Activated T-cell treated with anti-CD3 and anti-CD28 coated beads, Interleukin-2, amount 50 U/mL, for 48 hours (primary cell): ENCODE data around the gene CCDC170.

Experiments
- DNase-seq, 2 experiments: peaks; one replicate each; pipeline ENCODE4 v3.0.0-alpha.2; 2020

The CCDC170 gene

DNA sequence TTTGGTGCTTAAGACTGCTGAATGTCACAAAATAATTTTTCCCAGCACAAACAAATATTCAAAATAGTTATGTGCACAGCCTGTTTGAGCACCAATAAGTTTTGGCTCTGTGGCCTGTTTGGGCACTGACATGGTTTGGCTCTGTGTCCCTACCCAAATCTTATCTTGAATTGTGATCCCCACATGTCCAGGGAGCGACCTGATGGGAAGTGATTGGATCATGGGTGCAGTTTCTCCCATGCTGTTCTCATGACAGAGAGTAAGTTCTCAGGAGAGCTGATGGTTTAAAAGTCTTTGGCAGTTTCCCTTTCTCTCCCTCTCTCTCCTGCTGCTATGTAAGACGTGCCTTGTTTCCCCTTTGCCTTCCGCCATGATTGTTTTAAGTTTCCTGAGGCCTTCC, 167.7 kb downstream of the CCDC170 start:
- no peak for DNase-seq

DNA sequence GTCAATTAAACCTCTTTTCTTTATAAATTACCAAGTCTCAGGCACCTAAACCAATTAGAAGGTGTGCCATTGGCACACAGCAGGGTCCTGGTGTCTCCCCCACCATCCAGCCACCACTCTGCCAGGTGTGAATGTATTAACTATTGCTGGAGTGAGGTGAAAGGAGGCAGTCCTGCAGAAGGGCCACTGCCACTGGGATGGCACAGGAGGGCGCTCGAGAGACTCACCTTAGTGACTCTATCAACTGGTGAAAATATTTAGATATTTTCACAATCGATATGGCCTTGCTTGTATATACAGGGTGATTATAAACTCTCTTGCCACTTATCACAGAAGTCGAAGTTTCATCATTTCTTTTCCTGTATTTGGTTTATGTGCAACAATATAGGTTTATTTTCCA, 168.1 kb downstream of the CCDC170 start:
- no peak for DNase-seq

DNA sequence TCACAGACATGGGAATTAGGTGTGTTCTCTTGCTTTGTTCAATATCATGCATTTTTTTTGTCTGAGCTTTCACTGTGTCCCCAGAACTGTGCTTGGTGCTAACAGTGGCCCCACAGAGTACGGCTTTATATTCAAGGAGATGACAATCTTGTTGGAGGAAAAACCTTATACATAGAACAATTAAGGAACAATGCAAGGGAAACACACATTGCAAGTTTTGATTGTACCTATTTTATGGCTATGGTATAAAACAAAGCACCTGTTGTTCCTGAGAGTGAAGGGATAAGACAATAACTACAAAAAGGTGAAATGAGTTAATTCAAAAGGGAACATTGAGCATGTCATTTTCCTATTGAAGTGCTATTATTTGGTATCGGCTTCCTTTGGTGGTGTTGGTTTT, 169.7 kb downstream of the CCDC170 start:
- no peak for DNase-seq

DNA sequence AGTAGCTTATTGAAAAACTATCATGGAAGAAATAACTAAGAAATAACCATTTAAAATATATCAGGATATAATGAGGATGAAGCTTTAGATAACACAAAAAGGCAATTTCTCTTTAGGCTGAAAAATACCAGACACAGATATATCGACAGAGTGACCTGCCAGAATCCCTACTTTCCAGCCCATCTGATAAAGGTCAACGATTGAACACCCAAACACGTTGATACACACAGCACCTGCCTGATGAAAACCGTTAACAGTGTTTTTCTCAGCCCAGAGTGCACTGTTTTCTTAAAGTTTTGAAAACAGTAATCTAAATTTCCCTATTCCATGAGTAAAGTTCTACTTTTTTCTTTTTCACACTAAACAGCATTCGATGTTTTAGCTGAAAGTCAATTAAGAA, 170.6 kb downstream of the CCDC170 start:
- no peak for DNase-seq

GRCh38 chr6:151665329-151665728, 171.5 kb downstream of the CCDC170 start:
- no peak for DNase-seq

GRCh38 chr6:151666526-151666925, 172.7 kb downstream of the CCDC170 start:
- DNase-seq = no peak

GRCh38 chr6:151669208-151669560, 175.4 kb downstream of the CCDC170 start:
- no peak for DNase-seq

GRCh38 chr6:151670116-151670515, 176.3 kb downstream of the CCDC170 start:
- no peak for DNase-seq
